Fibroblast of lung (primary cell): Measurements from ENCODE around the gene NAT10.
"Not testable (repeated sequence)": the region's sequence is repeated elsewhere in the genome, so short reads cannot be mapped to it uniquely, and the experiment has no call there.

Experiments used
- CTCF ChIP-seq, 2 donors: IDR thresholded peaks in 1 of 2; conservative IDR thresholded peaks in 1 of 2; 1 replicate in 1 of 2; 2 replicates in 1 of 2; pipeline ENCODE4 v1.5.1; 2011 to 2012; ENCODE audit warnings: low read length in 2 of 2, control low read depth in 1 of 2, inconsistent platforms in 1 of 2, low read depth in 1 of 2, mild to moderate bottlenecking in 1 of 2
- EZH2 ChIP-seq: IDR thresholded peaks from 2 replicates; pipeline ENCODE4 v1.5.1; 2012; ENCODE audit warnings: low read length, control low read depth, mild to moderate bottlenecking; ENCODE audit errors: missing control alignments

GRCh38 chr11:34180814-34181165 lies 75.4 kb downstream of the NAT10 start:
- not testable (repeated sequence) for TF ChIP-seq CTCF (conservative IDR thresholded peaks at IDR 0.05 in 1 of 2, IDR thresholded peaks at IDR 0.05 in 1 of 2; ENCODE audit: low read depth in 1 of 2, low read length in 2 of 2); EZH2
